ENCODE measurements around the gene CMPK2. TPM values are rescaled to one million over a fixed set of nuclear protein-coding genes. Genes with fewer than 3 reads are reported as not detected.

CMPK2 gene
- total and polyA plus RNA-seq, 9 of the 15 experiments (the other 6 are each of a cell fraction or from before 2014, with no cell fraction given): 2.6 to 10.5 (median 5.0) TPM

DNA sequence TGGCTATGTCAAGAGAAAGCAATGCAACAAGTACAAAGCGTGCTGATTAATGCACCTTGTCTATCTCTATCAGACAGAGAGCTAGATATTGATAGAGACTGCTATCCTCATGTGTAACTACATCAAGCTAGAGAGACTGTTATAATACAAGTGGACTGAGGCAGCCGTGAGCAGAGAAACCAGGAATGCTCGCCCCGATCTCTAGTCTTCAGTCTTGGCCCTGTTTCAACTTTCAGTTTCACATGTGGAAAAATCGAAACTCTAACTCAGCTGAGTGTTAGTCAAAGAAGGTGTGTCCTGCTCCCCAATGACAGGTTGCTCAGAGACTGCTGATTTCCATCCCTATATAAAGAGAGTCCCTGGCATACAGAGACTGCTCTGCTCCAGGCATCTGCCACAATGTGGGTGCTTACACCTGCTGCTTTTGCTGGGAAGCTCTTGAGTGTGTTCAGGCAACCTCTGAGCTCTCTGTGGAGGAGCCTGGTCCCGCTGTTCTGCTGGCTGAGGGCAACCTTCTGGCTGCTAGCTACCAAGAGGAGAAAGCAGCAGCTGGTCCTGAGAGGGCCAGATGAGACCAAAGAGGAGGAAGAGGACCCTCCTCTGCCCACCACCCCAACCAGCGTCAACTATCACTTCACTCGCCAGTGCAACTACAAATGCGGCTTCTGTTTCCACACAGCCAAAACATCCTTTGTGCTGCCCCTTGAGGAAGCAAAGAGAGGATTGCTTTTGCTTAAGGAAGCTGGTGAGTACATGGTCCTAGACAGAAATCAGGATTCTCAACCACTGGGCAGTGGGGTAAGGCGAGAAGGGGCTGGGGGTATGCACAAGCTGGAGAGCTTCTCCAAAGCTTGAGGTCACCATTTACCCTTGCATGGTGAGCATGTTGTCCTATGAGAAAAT is 11.9 kb upstream of the CMPK2 start, which contains the start of gene RSAD2 (continued):
- TF ChIP-seq, protein P1, sequence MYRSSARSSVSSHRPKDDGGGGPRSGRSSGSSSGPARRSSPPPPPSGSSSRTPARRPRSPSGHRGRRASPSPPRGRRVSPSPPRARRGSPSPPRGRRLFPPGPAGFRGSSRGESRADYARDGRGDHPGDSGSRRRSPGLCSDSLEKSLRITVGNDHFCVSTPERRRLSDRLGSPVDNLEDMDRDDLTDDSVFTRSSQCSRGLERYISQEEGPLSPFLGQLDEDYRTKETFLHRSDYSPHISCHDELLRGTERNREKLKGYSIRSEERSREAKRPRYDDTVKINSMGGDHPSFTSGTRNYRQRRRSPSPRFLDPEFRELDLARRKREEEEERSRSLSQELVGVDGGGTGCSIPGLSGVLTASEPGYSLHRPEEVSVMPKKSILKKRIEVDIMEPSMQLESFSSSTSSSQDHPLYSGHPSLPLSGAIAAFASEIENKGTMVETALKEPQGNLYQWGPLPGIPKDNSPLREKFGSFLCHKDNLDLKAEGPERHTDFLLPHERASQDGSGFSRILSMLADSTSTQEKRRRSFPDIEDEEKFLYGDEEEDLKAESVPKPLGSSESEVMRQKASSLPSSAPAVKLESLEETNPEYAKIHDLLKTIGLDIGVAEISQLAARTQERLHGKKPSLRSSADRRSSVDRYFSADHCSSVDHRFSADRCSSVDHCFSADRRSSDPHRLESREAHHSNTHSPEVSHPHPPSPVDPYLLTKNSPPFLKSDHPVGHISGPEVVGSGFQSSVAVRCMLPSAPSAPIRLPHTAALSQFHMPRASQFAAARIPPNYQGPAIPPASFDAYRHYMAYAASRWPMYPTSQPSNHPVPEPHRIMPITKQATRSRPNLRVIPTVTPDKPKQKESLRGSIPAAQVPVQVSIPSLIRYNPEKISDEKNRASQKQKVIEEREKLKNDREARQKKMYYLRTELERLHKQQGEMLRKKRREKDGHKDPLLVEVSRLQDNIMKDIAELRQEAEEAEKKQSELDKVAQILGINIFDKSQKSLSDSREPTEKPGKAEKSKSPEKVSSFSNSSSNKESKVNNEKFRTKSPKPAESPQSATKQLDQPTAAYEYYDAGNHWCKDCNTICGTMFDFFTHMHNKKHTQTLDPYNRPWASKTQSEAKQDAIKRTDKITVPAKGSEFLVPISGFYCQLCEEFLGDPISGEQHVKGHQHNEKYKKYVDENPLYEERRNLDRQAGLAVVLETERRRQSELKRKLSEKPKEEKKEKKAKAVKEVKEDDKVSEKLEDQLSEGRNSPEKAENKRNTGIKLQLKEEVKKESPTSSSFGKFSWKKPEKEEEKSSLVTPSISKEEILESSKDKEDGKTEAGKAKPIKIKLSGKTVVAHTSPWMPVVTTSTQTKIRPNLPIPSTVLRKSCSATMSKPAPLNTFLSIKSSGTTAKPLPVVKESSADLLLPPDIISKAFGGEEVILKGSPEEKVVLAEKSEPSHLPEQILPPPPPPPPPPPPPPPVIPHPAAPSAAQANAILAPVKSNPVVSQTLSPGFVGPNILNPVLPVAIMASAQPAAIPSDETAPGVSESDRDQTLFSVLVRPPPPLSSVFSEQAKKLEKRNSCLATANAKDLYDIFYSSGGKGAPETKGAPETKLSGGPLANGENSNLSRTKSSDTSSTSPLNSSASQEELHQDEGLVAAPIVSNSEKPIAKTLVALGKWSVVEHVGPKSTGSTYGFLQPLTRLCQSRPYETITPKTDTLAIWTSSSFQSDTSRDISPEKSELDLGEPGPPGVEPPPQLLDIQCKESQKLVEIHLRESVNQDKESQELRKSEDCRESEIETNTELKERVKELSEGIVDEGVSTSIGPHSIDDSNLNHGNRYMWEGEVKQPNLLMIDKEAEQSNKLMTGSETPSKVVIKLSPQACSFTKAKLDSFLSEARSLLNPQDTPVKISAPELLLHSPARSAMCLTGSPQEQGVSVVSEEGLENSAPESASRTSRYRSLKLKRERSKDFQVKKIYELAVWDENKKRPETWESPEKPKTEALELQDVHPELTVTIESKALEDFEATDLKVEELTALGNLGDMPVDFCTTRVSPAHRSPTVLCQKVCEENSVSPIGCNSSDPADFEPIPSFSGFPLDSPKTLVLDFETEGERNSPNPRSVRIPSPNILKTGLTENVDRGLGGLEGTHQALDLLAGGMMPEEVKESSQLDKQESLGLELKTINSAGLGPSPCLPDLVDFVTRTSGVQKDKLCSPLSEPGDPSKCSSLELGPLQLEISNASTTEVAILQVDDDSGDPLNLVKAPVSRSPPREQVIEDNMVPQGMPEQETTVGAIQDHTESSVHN (IDR thresholded peaks at IDR 0.05; ENCODE audit: borderline replicate concordance in 1 of 2, low read depth in 1 of 2): 0 out of 4 replicates have a peak, but pooled peaks of 1 of the 2 experiments have one; percentile 40
- no peak for TF ChIP-seq ZC3H4 (CRISPR knock-in tag; IDR thresholded peaks at IDR 0.05; ENCODE audit: borderline replicate concordance)
- no peak for TF ChIP-seq CHD1 (IDR thresholded peaks at IDR 0.05; ENCODE audit: low read length)
- no peak for TF ChIP-seq ILK (tag; IDR thresholded peaks at IDR 0.05; ENCODE audit: borderline replicate concordance, low read depth)
- TF ChIP-seq MCM3 (IDR thresholded peaks at IDR 0.05): no peak
- no peak for TF ChIP-seq SUPT5H (IDR thresholded peaks at IDR 0.05)
- no peak for TF ChIP-seq CCAR2 (IDR thresholded peaks at IDR 0.05; ENCODE audit: low read depth, low read length)
- TF ChIP-seq MAFG (tag; conservative IDR thresholded peaks at IDR 0.05): 0 out of 2 replicates have a peak, but pooled peaks have one; percentile 5
- no peak for TF ChIP-seq HDGF (IDR thresholded peaks at IDR 0.05)
- TF ChIP-seq COPS2 (conservative IDR thresholded peaks at IDR 0.05): no peak
- no peak for TF ChIP-seq ZNF311 (CRISPR knock-in tag; IDR thresholded peaks at IDR 0.05)
- TF ChIP-seq ZFX (CRISPR knock-in tag; IDR thresholded peaks at IDR 0.05): no peak
- TF ChIP-seq HNRNPUL1 (IDR thresholded peaks at IDR 0.05; ENCODE audit: low read length): no peak
- no peak for TF ChIP-seq NELFE (IDR thresholded peaks at IDR 0.05; ENCODE audit: insufficient read depth, insufficient read length)
- no peak for TF ChIP-seq ZNF3 (CRISPR knock-in tag; IDR thresholded peaks at IDR 0.05)
- TF ChIP-seq NFIX (CRISPR knock-in tag; IDR thresholded peaks at IDR 0.05; ENCODE audit: low read depth): no peak

Data from K562 (cell line).